Smooth muscle cell (in vitro differentiated cells): Measurements from ENCODE around the gene LCLAT1. TPM values are rescaled to one million over a fixed set of nuclear protein-coding genes. Genes with fewer than 3 reads are reported as not detected.
"Not testable (repeated sequence)": the region's sequence is repeated elsewhere in the genome, so short reads cannot be mapped to it uniquely, and the experiment has no call there.

Source experiments
- DNase-seq: peaks from one replicate; lab custom pipeline; 2025; ENCODE audit not compliant: unreplicated experiment; lab: John Stamatoyannopoulos, UW
- H2AFZ ChIP-seq: fragments of 200-600 bp; sonication (generic); 2 replicates; pipeline ENCODE4 v1.6.0; 2016; ENCODE audit warnings: antibody characterized with exemption, low read depth, mild to moderate bottlenecking
- H3F3A ChIP-seq: fragments of 200-600 bp; sonication (generic); 2 replicates; pipeline ENCODE4 v1.6.0; 2017; ENCODE audit warnings: antibody characterized with exemption, low read depth
- H3K27ac ChIP-seq: fragments of 200-600 bp; sonication (generic); 2 replicates; pipeline ENCODE4 v1.5.1; 2016; ENCODE audit warnings: low read depth, mild to moderate bottlenecking
- H3K27me3 ChIP-seq: fragments of 200-600 bp; sonication (generic); 2 replicates; pipeline ENCODE4 v1.6.1; 2016; ENCODE audit warnings: low read depth, mild to moderate bottlenecking
- H3K36me3 ChIP-seq: fragments of 200-600 bp; sonication (generic); 2 replicates; pipeline ENCODE4 v1.5.1; 2016; ENCODE audit warnings: low read depth
- H3K4me1 ChIP-seq: fragments of 200-600 bp; sonication (generic); 2 replicates; pipeline ENCODE4 v1.5.1; 2016; ENCODE audit warnings: low read depth
- H3K4me2 ChIP-seq: fragments of 200-600 bp; sonication (generic); 2 replicates; pipeline ENCODE4 v1.6.0; 2016; ENCODE audit warnings: mild to moderate bottlenecking
- H3K4me3 ChIP-seq: fragments of 200-600 bp; sonication (generic); 2 replicates; pipeline ENCODE4 v1.5.1; 2016; ENCODE audit warnings: mild to moderate bottlenecking
- H3K79me2 ChIP-seq: fragments of 200-600 bp; sonication (generic); 2 replicates; pipeline ENCODE4 v1.6.0; 2016; ENCODE audit warnings: low read depth, mild to moderate bottlenecking
- H3K9ac ChIP-seq: fragments of 200-600 bp; sonication (generic); 2 replicates; pipeline ENCODE4 v1.6.0; 2016; ENCODE audit warnings: low read depth
- H3K9me3 ChIP-seq: fragments of 200-600 bp; sonication (generic); replicated peaks from 2 replicates; pipeline ENCODE4 v1.5.1; 2016; ENCODE audit warnings: low read depth
- H4K20me1 ChIP-seq: fragments of 200-600 bp; sonication (generic); 2 replicates; pipeline ENCODE4 v1.6.0; 2016; ENCODE audit warnings: low read depth
- CTCF ChIP-seq: fragments of 200-600 bp; sonication (generic); IDR thresholded peaks from 2 replicates; pipeline ENCODE4 v1.5.1; 2017; ENCODE audit warnings: borderline replicate concordance, mild to moderate bottlenecking, antibody characterized with exemption; ENCODE audit not compliant: insufficient read depth, poor library complexity, severe bottlenecking
- WGBS: methylation state at CpG from one replicate; pipeline ENCODE4 v1.1.7; 2016; ENCODE audit warnings: low lambda C conversion rate; 5-methylcytosine and 5-hydroxymethylcytosine counted together
- polyA plus RNA-seq: library from polyadenylated mRNA; unstranded; fragments of >200 nt; fragmentation: Nextera tagmentation; extraction: Ambion mirVana; gene quantifications from 2 replicates; pipeline ENCODE4 v1.2.1, GENCODE V29; 2016
- total RNA-seq: library from RNA; depleted of rRNA; stranded (reverse); fragments of >200 nt; gene quantifications from 2 replicates; pipeline ENCODE4 v1.2.3, GENCODE V29; 2014

LCLAT1 gene
- total and polyA plus RNA-seq, 2 experiments from 2014 or later = 2.6 to 11.7 TPM

- no peaks in the 10 kb centered on the region for H4K20me1 ChIP-seq
- TF ChIP-seq CTCF = no peak
- no peaks in the 10 kb centered on the region for H3K27me3 ChIP-seq
- H3K9me3 ChIP-seq = no peaks in the 10 kb centered on the region
- WGBS = 87% methylated on average over 1 of the region's 1 CpG
- no peak for DNase-seq
- H3K9ac ChIP-seq = no peak overlapping the region
- H3K4me2 ChIP-seq = no peak overlapping the region
- H2AFZ ChIP-seq = no peak overlapping the region
- peaks cover 30% of the 10 kb centered on the region for H3K79me2 ChIP-seq
- no peaks in the 10 kb centered on the region for H3K36me3 ChIP-seq
- peaks cover 5% of the 10 kb centered on the region for H3K4me1 ChIP-seq
- H3K4me3 ChIP-seq = no peak overlapping the region
- no peak overlapping the region for H3K27ac ChIP-seq
- no peaks in the 10 kb centered on the region for H3F3A ChIP-seq
These were observed 46.4 kb downstream of the LCLAT1 start for GRCh38 chr2:30493440-30493839.

GRCh38 chr2:30495896-30496295 is 48.9 kb downstream of the LCLAT1 start:
- not testable (repeated sequence) for H3K27ac ChIP-seq, H3K36me3 ChIP-seq, H4K20me1 ChIP-seq, DNase-seq, H3K4me1 ChIP-seq, H3K9me3 ChIP-seq, H3F3A ChIP-seq, H3K4me2 ChIP-seq, H2AFZ ChIP-seq, H3K4me3 ChIP-seq, H3K27me3 ChIP-seq, H3K9ac ChIP-seq
- WGBS = 100% methylated on average over 2 of the region's 2 CpGs
- peaks cover 38% of the 10 kb centered on the region for H3K79me2 ChIP-seq

- H3K79me2 ChIP-seq = peaks cover 41% of the 10 kb centered on the region
- no peaks in the 10 kb centered on the region for H4K20me1 ChIP-seq
- no peaks in the 10 kb centered on the region for H3K36me3 ChIP-seq
- no peak overlapping the region for H3K9ac ChIP-seq
- no peaks in the 10 kb centered on the region for H3K27me3 ChIP-seq
- no peak overlapping the region for H3K4me3 ChIP-seq
- no peak overlapping the region for H3K4me2 ChIP-seq
- TF ChIP-seq CTCF = no peak
- no peak for DNase-seq
- H3F3A ChIP-seq = no peaks in the 10 kb centered on the region
- H3K4me1 ChIP-seq = peaks cover 5% of the 10 kb centered on the region
- H2AFZ ChIP-seq = no peak overlapping the region
- H3K27ac ChIP-seq = no peak overlapping the region
- H3K9me3 ChIP-seq = no peaks in the 10 kb centered on the region
These were observed 52.6 kb downstream of the LCLAT1 start for GRCh38 chr2:30499681-30500080.

GRCh38 chr2:30500699-30501098 is 53.7 kb downstream of the LCLAT1 start:
- Histone ChIP-seq H3F3A (no peaks in the 10 kb centered on the region), H3K9me3 (no peaks in the 10 kb centered on the region), H3K4me3 (no peak overlapping the region), H3K27me3 (no peaks in the 10 kb centered on the region), H3K79me2 (peaks cover 39% of the 10 kb centered on the region), H3K9ac (no peak overlapping the region), H3K27ac (no peak overlapping the region), H3K4me1 (peaks cover 8% of the 10 kb centered on the region), H3K36me3 (no peaks in the 10 kb centered on the region), H4K20me1 (peaks cover under 1% of the 10 kb centered on the region), H3K4me2 (no peak overlapping the region), H2AFZ (no peak overlapping the region)
- DNase-seq = no peak
- 97% methylated on average over 6 of the region's 6 CpGs for WGBS
- TF ChIP-seq CTCF = no peak
